GM19099 (cell line): ENCODE data around the gene RBBP5.

Source experiments
- POLR2A ChIP-seq: IDR thresholded peaks from 3 replicates; pipeline ENCODE4 v1.6.1; 2011; ENCODE audit warnings: low read depth; ENCODE audit not compliant: insufficient read length; ENCODE audit errors: extremely low read depth

RBBP5 gene

DNA sequence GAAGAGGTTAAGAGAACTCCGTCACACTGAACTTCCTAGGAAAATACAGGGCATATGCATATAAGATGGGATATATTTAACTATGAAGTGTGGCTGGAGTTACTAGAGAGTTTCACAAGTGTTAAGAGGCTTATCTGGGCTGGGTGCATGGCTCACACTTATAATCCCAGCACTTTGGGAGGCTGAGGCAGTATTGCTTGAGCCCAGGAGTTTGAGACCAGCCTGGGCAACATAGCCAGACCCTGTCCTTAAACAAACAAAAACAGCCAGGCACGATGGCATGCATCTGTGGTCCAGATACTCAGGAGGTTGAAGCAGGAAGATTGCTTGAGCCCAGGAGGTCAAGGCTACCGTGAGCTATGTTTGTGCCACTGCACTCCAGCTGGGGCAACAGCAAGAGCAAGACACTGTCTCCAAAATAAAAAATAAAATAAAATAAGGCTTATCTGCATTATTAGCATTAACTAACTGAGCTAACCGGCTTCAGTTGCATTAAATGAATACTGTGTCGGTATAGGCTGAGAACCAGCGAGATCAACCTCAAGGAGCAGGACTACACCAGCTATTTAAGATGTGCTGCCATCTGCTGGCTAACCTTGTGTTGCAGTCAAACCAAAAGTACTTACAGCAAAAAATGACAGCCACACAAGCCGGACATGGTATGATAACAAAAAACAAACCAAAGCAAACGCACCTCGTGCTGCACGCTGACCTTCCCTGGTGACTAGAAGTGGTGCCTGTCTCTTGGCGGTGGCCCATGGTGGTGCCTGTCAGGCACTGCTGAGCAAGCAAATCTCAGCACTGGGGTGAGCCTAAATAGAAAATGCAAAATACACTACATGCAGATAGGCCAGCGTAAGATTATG lies 19.7 kb upstream of the RBBP5 start:
- TF ChIP-seq POLR2A: no peak

DNA sequence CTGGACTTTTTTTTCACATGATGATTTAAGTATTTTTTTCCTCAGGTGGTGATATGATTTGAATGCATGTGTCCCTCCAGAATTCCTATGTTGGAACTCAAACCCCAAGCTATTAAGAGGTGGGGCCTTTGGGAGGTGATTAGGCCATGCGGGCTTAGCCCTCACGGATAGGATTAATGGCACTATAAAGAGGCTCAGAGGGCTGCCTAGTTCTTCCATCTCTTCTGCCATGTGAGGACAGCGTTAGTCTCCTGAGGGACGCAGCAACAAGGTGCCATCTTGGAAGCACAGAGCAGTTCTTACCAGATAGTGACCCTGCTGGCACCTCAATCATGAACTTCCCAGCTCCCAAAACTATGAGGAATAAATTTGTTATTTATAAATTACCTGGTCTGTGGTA lies 18.3 kb upstream of the RBBP5 start:
- TF ChIP-seq POLR2A: no peak

DNA sequence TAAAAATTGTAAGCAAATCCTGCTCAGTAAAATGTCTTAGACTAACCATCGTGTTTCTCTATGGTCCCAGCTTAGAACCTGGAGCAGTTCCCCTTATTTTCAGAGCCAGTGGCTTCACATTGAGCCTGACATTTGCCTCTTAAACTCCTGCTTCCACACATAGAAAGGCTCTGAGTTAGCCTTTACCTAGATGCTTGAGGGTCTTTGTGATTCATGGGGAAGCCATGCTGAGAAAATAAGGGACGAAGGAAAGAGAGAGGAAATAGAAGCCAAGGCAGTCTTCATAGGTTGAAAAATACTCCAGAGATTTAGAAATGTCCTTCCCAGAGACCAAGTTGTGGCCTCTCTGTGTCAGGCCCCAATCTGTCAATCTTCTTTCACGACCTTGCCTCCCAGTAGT lies 16.1 kb upstream of the RBBP5 start:
- no peak for TF ChIP-seq POLR2A

DNA sequence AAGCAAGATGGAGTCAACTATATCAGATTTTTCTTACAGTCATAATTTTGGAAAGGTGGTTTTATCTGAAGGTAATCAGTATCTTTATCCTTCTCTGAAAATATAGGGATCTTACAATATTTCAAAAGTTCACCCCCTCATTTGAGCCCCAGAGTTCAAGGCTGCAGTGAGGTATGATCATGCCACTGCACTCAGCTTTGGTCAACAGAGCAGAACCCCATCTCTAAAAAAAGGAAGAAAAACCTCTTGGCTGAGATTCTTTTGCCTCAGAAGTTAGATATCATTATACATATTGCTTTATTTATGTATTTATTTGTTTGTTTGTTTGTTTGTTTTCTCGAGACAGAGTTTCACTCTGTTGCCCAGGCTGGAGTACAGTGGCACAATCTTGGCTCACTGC lies 11.5 kb upstream of the RBBP5 start:
- no peak for TF ChIP-seq POLR2A

- no peak for TF ChIP-seq POLR2A
Observed at GRCh38 chr1:205129447-205130029, 7.8 kb upstream of the RBBP5 start.

DNA sequence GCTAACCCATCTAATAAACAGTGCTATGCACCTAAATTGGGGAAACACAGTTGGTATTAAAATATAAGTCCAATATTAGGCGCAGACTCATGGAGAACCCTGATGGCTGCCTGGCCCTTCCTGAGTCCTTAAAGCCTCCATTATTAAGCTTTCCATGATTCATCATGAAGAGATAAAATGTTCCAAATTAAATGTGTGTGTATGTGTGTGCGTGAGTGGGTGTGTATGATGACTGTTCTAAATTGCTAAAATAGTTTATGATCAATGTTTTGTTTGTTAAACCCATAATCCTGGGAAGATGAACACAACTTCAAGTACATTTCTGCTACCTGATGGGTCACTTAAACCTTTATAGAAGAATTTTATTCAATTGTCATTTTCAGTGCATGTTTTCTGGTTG lies 6.3 kb upstream of the RBBP5 start:
- no peak for TF ChIP-seq POLR2A

DNA sequence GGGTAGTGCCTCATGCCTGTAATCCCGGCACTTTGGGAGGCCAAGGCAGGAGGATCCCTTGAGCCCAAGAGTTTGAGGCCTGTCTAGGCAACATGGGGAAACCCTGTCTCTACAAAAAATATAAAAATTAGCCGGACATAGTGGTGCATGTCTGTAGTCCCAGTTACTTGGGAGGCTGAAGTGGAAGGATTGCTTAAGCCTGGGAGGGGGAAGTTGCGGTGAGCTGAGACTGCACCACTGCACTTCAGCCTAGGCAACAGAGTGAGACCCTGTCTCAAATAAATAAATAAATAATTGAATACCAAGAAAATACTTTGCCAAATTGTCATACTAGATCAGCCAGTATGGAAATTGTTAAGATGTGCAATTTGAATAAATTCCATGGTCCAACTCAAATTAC lies 5.9 kb upstream of the RBBP5 start:
- TF ChIP-seq POLR2A: no peak

GRCh38 chr1:205124726-205125125 lies 2.9 kb upstream of the RBBP5 start:
- no peak for TF ChIP-seq POLR2A

- no peak for TF ChIP-seq POLR2A
Observed at GRCh38 chr1:205122489-205122882, 708 bp upstream of the RBBP5 start.

GRCh38 chr1:205118752-205119151 lies 3.0 kb downstream of the RBBP5 start:
- no peak for TF ChIP-seq POLR2A

DNA sequence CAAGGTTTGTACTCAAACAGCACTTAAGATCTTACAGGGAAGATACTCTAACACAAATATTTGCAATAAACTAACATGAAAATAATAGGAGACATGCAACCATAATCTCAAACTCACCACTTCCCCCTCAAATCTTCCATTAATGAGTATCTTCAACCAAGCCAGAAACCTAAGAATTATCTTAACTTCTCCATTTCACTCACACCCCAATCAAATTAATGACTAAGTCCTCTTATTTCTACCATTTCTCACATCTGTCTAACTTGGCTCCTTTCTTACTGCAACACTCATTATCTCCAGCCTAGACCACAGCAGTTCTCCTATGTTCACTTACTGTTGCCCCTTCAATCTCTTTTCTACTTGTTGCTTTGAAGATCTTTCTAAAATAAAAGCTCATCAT lies 10.4 kb downstream of the RBBP5 start:
- TF ChIP-seq POLR2A: no peak

DNA sequence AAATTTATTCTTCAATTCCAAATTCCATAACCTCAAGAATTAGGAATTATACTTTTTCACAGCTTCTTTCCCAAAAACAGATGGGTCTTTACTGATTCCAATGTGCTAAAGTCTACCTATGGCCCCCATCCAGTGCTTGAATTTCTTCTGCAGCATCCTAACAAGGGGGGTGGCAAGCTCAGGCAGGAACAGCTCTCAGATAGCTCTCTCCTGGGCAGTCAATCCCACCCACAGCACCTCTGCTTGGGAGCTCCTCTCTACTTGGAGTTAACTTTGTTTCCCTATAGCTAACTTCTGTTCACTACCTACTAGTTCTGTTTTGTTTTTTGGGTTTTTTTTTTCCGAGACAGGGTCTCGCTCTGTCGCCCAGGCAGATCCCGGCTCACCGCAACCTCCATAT lies 12.1 kb downstream of the RBBP5 start:
- TF ChIP-seq POLR2A: no peak

- no peak for TF ChIP-seq POLR2A
Observed at GRCh38 chr1:205109269-205109668, 12.5 kb downstream of the RBBP5 start.

DNA sequence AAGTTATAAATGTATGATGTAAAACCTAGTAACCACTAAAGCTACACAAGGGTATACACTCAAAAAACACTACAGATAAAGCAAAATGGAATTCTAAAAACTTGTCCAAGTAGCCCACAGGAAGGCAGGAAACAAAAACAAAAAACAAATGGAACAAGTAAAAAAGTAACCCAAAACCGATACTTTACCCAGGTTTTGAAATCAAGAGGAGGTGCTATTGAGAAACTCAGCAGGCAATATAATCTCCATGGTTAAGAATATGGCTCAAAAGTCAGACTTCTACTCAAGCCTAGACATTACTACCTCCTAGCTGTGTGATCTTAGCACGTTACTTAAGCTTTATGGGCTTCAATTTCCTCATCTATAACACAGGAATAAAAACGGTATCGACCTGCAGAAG lies 13.3 kb downstream of the RBBP5 start:
- TF ChIP-seq POLR2A: no peak

GRCh38 chr1:205107327-205107726 lies 14.5 kb downstream of the RBBP5 start:
- no peak for TF ChIP-seq POLR2A

GRCh38 chr1:205102404-205102803 lies 19.4 kb downstream of the RBBP5 start:
- TF ChIP-seq POLR2A: no peak
